OCI-M2 (cell line): Measurements from ENCODE around the gene KMT2A.
"Not testable (repeated sequence)": the region's sequence is repeated elsewhere in the genome, so short reads cannot be mapped to it uniquely, and the experiment has no call there.

ENCODE experiments used
- DNase-seq: peaks from one replicate; lab custom pipeline; 2025; ENCODE audit not compliant: unreplicated experiment; lab: John Stamatoyannopoulos, UW

The KMT2A gene

GRCh38 chr11:118434553-118435289 is 1.6 kb upstream of the KMT2A start:
- no peak for DNase-seq

GRCh38 chr11:118435290-118435892 is 901 bp upstream of the KMT2A start:
- DNase-seq: no peak

- DNase-seq: no peak
These were observed 431 bp downstream of the KMT2A start for GRCh38 chr11:118436639-118437207.

GRCh38 chr11:118437208-118438125 is 1.2 kb downstream of the KMT2A start:
- no peak for DNase-seq

GRCh38 chr11:118438314-118438931 is 2.1 kb downstream of the KMT2A start:
- no peak for DNase-seq

- DNase-seq: no peak
These were observed 3.4 kb downstream of the KMT2A start for GRCh38 chr11:118439646-118440045.

- no peak for DNase-seq
These were observed 5.5 kb downstream of the KMT2A start for GRCh38 chr11:118441770-118442275.

GRCh38 chr11:118442301-118442700 is 6.0 kb downstream of the KMT2A start:
- no peak for DNase-seq

GRCh38 chr11:118442908-118443589 is 6.8 kb downstream of the KMT2A start:
- no peak for DNase-seq

- no peak for DNase-seq
These were observed 7.4 kb downstream of the KMT2A start for GRCh38 chr11:118443590-118444218.

- DNase-seq: no peak
These were observed 11.1 kb downstream of the KMT2A start for GRCh38 chr11:118447423-118447822.

- no peak for DNase-seq
These were observed 12.0 kb downstream of the KMT2A start for GRCh38 chr11:118448294-118448693.

GRCh38 chr11:118449316-118449918 is 13.1 kb downstream of the KMT2A start:
- no peak for DNase-seq

GRCh38 chr11:118450451-118450850 is 14.2 kb downstream of the KMT2A start:
- no peak for DNase-seq

GRCh38 chr11:118462178-118462577 is 25.9 kb downstream of the KMT2A start:
- no peak for DNase-seq

- not testable (repeated sequence) for DNase-seq
These were observed 32.7 kb downstream of the KMT2A start for GRCh38 chr11:118468968-118469367.

GRCh38 chr11:118471030-118471429 is 34.7 kb downstream of the KMT2A start:
- no peak for DNase-seq

GRCh38 chr11:118473537-118473936 is 37.2 kb downstream of the KMT2A start:
- no peak for DNase-seq

GRCh38 chr11:118476676-118477075 is 40.4 kb downstream of the KMT2A start:
- no peak for DNase-seq
